A673 (cell line): ENCODE data around the gene CMTR2. TPM values are rescaled to one million over a fixed set of nuclear protein-coding genes. Genes with fewer than 3 reads are reported as not detected.

ENCODE experiments used
- BruUV-seq: library from RNA; stranded (reverse); fragments of 400-500 nt; replicated peaks from 2 replicates; lab custom pipeline; 2021; lab: Mats Ljungman, UMichigan
- CTCF ChIA-PET: fragments of 300-600 bp; sonication (Branson Sonifier 250); formaldehyde crosslinking; loops from one replicate; lab custom pipeline; 2022; ENCODE audit warnings: antibody characterized with exemption; lab: Charles Lee
- POLR2A ChIA-PET: fragments of 300-600 bp; sonication (Branson Sonifier 250); formaldehyde crosslinking; loops from one replicate; lab custom pipeline; 2022; ENCODE audit warnings: antibody characterized with exemption; ENCODE audit not compliant: low non-redundant PET; lab: Charles Lee
- DNase-seq: peaks from one replicate; pipeline ENCODE4 v3.0.0-alpha.2; 2015; ENCODE audit warnings: low spot score
- H3K27ac ChIP-seq: fragments of 200-600 bp; sonication (generic); 2 replicates; pipeline ENCODE4 v1.5.1; 2016; ENCODE audit warnings: mixed run types, low read depth, mild to moderate bottlenecking, mixed read lengths, antibody characterized with exemption, low read length; ENCODE audit not compliant: poor library complexity, severe bottlenecking
- H3K27me3 ChIP-seq: fragments of 200-600 bp; sonication (generic); replicated peaks from 2 replicates; pipeline ENCODE4 v1.6.1; 2017; ENCODE audit warnings: mixed run types, low read depth, mild to moderate bottlenecking, mixed read lengths, antibody characterized with exemption, low read length; ENCODE audit not compliant: insufficient read depth, poor library complexity
- H3K36me3 ChIP-seq: fragments of 200-600 bp; sonication (generic); 2 replicates; pipeline ENCODE4 v1.6.1; 2016; ENCODE audit warnings: mixed run types, mild to moderate bottlenecking, mixed read lengths, antibody characterized with exemption, low read length; ENCODE audit not compliant: insufficient read depth, poor library complexity, severe bottlenecking
- H3K4me1 ChIP-seq: fragments of 200-600 bp; sonication (generic); 2 replicates; pipeline ENCODE4 v1.6.1; 2017; ENCODE audit warnings: mixed run types, mild to moderate bottlenecking, mixed read lengths, antibody characterized with exemption, low read length; ENCODE audit not compliant: insufficient read depth, poor library complexity, severe bottlenecking
- H3K4me3 ChIP-seq: fragments of 200-600 bp; sonication (generic); 2 replicates; pipeline ENCODE4 v1.5.1; 2016; ENCODE audit warnings: low read depth, mixed run types, mild to moderate bottlenecking, mixed read lengths, low read length; ENCODE audit not compliant: poor library complexity, severe bottlenecking
- H3K9me3 ChIP-seq: fragments of 200-600 bp; sonication (generic); 2 replicates; pipeline ENCODE4 v1.6.1; 2016; ENCODE audit warnings: mixed run types, low read depth, mild to moderate bottlenecking, mixed read lengths, antibody characterized with exemption, low read length; ENCODE audit not compliant: poor library complexity, severe bottlenecking
- EZH2 ChIP-seq: fragments of 200-600 bp; sonication (generic); IDR thresholded peaks from 2 replicates; pipeline ENCODE4 v1.6.1; 2017; ENCODE audit warnings: borderline replicate concordance, low read depth, mild to moderate bottlenecking, mixed read lengths, antibody characterized with exemption, low read length; ENCODE audit not compliant: poor library complexity, severe bottlenecking
- intact Hi-C: fragments of 100-400 bp; cut with micrococcal nuclease; formaldehyde crosslinking; loops from one replicate; pipeline ENCODE4 v1.10.0; 2022; ENCODE audit not compliant: unreplicated experiment
- total RNA-seq: library from RNA; stranded (reverse); gene quantifications from 2 replicates; pipeline ENCODE4 v1.2.3, GENCODE V29; 2021
- TF ChIP-seq, protein P1 (sequence below): fragments of 300-800, 200-600 bp; sonication (generic); conservative IDR thresholded peaks from 2 replicates; pipeline ENCODE4 v1.5.1; 2017; ENCODE audit warnings: low read depth, mild to moderate bottlenecking, antibody characterized with exemption, low read length, moderate library complexity, mixed read lengths

CMTR2 gene
- total RNA-seq, 1 experiment from 2014 or later: 16.1 TPM

DNA sequence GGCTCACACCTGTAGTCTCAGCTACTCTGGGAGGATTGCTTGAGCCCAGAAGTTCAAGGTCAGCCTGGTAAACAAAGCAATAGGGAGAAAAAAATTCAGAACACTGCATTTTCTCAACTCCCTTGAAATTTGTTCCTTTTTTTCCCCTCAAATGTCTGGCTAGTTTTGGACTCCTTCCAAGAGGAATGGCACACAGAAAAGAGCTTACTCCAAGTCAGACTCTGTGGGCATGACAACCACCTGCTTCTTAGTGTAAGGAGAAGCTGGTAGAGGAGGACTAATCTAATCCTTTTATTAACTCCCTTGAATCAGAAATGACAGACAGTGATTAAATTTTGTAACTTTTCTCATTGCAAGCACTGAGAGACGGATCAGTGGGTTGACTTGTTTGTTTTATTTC lies 30.8 kb downstream of the CMTR2 start:
- no peak overlapping the region for H3K27ac ChIP-seq
- no TSS peak for BruUV-seq
- DNase-seq: no peak
- TF ChIP-seq EZH2: no peak
- TF ChIP-seq, protein P1, sequence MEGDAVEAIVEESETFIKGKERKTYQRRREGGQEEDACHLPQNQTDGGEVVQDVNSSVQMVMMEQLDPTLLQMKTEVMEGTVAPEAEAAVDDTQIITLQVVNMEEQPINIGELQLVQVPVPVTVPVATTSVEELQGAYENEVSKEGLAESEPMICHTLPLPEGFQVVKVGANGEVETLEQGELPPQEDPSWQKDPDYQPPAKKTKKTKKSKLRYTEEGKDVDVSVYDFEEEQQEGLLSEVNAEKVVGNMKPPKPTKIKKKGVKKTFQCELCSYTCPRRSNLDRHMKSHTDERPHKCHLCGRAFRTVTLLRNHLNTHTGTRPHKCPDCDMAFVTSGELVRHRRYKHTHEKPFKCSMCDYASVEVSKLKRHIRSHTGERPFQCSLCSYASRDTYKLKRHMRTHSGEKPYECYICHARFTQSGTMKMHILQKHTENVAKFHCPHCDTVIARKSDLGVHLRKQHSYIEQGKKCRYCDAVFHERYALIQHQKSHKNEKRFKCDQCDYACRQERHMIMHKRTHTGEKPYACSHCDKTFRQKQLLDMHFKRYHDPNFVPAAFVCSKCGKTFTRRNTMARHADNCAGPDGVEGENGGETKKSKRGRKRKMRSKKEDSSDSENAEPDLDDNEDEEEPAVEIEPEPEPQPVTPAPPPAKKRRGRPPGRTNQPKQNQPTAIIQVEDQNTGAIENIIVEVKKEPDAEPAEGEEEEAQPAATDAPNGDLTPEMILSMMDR: no peak
- intact Hi-C loops: no loop called here
- H3K4me1 ChIP-seq: no peaks in the 10 kb centered on the region
- CTCF ChIA-PET: no interaction called here
- no peaks in the 10 kb centered on the region for H3K9me3 ChIP-seq
- H3K27me3 ChIP-seq: peaks cover 42% of the 10 kb centered on the region
- POLR2A ChIA-PET: no interaction called here
- no peaks in the 10 kb centered on the region for H3K36me3 ChIP-seq
- no peak overlapping the region for H3K4me3 ChIP-seq

GRCh38 chr16:71257768-71258167 lies 31.4 kb downstream of the CMTR2 start:
- intact Hi-C loops: no loop called here
- no peak for DNase-seq
- TF ChIP-seq, protein P1: no peak
- TF ChIP-seq EZH2: no peak
- Histone ChIP-seq H3K36me3 (no peaks in the 10 kb centered on the region), H3K4me3 (no peak overlapping the region), H3K27me3 (peaks cover 36% of the 10 kb centered on the region), H3K27ac (no peak overlapping the region), H3K4me1 (no peaks in the 10 kb centered on the region), H3K9me3 (no peaks in the 10 kb centered on the region)
- POLR2A ChIA-PET: no interaction called here
- CTCF ChIA-PET: no interaction called here
- no TSS peak for BruUV-seq

- no peaks in the 10 kb centered on the region for H3K4me1 ChIP-seq
- POLR2A ChIA-PET: no interaction called here
- no peaks in the 10 kb centered on the region for H3K36me3 ChIP-seq
- TF ChIP-seq, protein P1: no peak
- no peak for TF ChIP-seq EZH2
- intact Hi-C loops: no loop called here
- CTCF ChIA-PET: no interaction called here
- no TSS peak for BruUV-seq
- no peak for DNase-seq
- no peak overlapping the region for H3K4me3 ChIP-seq
- H3K27ac ChIP-seq: no peak overlapping the region
- H3K27me3 ChIP-seq: peaks cover 30% of the 10 kb centered on the region
- no peaks in the 10 kb centered on the region for H3K9me3 ChIP-seq
These were observed 33.5 kb downstream of the CMTR2 start for GRCh38 chr16:71255721-71256120.
